HL-60 (cell line): Measurements from ENCODE around the gene ANKFN1.

ENCODE experiments used
- GABPA ChIP-seq: IDR thresholded peaks from 2 replicates; pipeline ENCODE4 v1.6.1; 2012; ENCODE audit warnings: low read depth
- POLR2AphosphoS5 ChIP-seq: IDR thresholded peaks from 2 replicates; pipeline ENCODE4 v1.6.1; 2012; ENCODE audit warnings: low read depth
- REST ChIP-seq: IDR thresholded peaks from 2 replicates; pipeline ENCODE4 v1.6.1; 2012; ENCODE audit warnings: low read depth; ENCODE audit not compliant: insufficient replicate concordance
- SPI1 ChIP-seq: IDR thresholded peaks from 2 replicates; pipeline ENCODE4 v1.6.1; 2012; ENCODE audit warnings: low read depth, mild to moderate bottlenecking, borderline replicate concordance
- TF ChIP-seq, protein P1 (sequence below): IDR thresholded peaks from one replicate; pipeline ENCODE4 v1.5.1; 2011; ENCODE audit warnings: low read length, control low read depth, inconsistent platforms; ENCODE audit not compliant: insufficient read depth

DNA sequence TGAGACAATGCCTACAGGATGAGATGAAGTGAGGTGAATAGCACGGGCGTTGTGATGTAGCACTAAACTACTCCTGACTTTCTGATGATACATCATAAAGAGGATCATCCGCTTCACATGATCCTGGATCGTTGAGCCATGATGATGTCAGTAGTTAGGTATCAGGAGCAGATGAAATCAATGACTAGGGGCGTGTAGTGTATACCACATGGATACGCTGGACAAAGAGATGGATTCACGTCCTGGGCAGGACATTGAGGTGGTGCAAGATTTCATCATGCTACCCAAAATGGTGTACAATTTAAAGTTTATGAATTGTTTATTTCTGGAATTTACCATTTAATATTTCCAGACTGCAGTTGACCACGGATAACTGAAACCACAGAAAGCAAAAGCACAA lies 156.6 kb downstream of the ANKFN1 start:
- TF ChIP-seq, protein P1, sequence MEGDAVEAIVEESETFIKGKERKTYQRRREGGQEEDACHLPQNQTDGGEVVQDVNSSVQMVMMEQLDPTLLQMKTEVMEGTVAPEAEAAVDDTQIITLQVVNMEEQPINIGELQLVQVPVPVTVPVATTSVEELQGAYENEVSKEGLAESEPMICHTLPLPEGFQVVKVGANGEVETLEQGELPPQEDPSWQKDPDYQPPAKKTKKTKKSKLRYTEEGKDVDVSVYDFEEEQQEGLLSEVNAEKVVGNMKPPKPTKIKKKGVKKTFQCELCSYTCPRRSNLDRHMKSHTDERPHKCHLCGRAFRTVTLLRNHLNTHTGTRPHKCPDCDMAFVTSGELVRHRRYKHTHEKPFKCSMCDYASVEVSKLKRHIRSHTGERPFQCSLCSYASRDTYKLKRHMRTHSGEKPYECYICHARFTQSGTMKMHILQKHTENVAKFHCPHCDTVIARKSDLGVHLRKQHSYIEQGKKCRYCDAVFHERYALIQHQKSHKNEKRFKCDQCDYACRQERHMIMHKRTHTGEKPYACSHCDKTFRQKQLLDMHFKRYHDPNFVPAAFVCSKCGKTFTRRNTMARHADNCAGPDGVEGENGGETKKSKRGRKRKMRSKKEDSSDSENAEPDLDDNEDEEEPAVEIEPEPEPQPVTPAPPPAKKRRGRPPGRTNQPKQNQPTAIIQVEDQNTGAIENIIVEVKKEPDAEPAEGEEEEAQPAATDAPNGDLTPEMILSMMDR: no peak
- TF ChIP-seq SPI1 (no peak), POLR2AphosphoS5 (no peak), GABPA (no peak), REST (no peak)
